Liver (tissue), 9 donors: ENCODE data around the gene IFI35. TPM values are rescaled to one million over a fixed set of nuclear protein-coding genes. Genes with fewer than 3 reads are reported as not detected.
A peak's percentile ranks its signal among the peaks of the same experiment; 100 is the strongest.

Experiments
- DNase-seq: peaks from one replicate; pipeline ENCODE4 v3.0.0-alpha.2; 2017; ENCODE audit warnings: low spot score
- H3K27ac ChIP-seq, 2 donors: one replicate each; pipeline ENCODE4 v1.7.0; 2013; ENCODE audit warnings: inconsistent platforms in 2 of 2, low read length in 2 of 2, control low read depth in 1 of 2, low read depth in 1 of 2, mild to moderate bottlenecking in 1 of 2
- H3K27me3 ChIP-seq, 4 donors: one replicate each; pipeline versions ENCODE4 v1.6.1 to v1.7.0; 2013; ENCODE audit warnings: low read length in 3 of 4, inconsistent platforms in 1 of 4, mild to moderate bottlenecking in 1 of 4, moderate library complexity in 1 of 4; ENCODE audit not compliant: control insufficient read depth in 4 of 4, insufficient read depth in 4 of 4
- H3K36me3 ChIP-seq, 4 donors: one replicate each; pipeline versions ENCODE4 v1.6.1 to v1.7.0; 2013; ENCODE audit warnings: low read length in 3 of 4, mild to moderate bottlenecking in 3 of 4, low read depth in 1 of 4, moderate library complexity in 1 of 4; ENCODE audit not compliant: control insufficient read depth in 4 of 4, insufficient read depth in 3 of 4
- H3K4me1 ChIP-seq, 4 donors: one replicate each; pipeline versions ENCODE4 v1.6.1 to v1.7.0; 2013; ENCODE audit warnings: low read length in 3 of 4, mild to moderate bottlenecking in 3 of 4, moderate library complexity in 1 of 4; ENCODE audit not compliant: control insufficient read depth in 4 of 4, insufficient read depth in 4 of 4
- H3K4me3 ChIP-seq, 3 donors: one replicate each; pipeline versions ENCODE4 v1.6.1 to v1.7.0; 2013; ENCODE audit warnings: low read length in 3 of 3, control low read depth in 1 of 3, low read depth in 1 of 3, mild to moderate bottlenecking in 1 of 3
- H3K9ac ChIP-seq, 2 donors: one replicate each; pipeline ENCODE4 v1.7.0; 2013; ENCODE audit warnings: low read length in 2 of 2, mild to moderate bottlenecking in 2 of 2, moderate library complexity in 2 of 2, control low read depth in 1 of 2, low read depth in 1 of 2
- H3K9me3 ChIP-seq, 4 donors: one replicate each; pipeline versions ENCODE4 v1.6.1 to v1.7.0; 2013; ENCODE audit warnings: low read length in 3 of 4; ENCODE audit not compliant: control insufficient read depth in 4 of 4
- EGR1 ChIP-seq, 2 donors: IDR thresholded peaks; 2 replicates each; pipeline ENCODE4 v1.6.1; 2016 to 2018; ENCODE audit warnings: antibody characterized with exemption in 2 of 2, low read depth in 2 of 2
- FOXA1 ChIP-seq: IDR thresholded peaks from 2 replicates; pipeline ENCODE4 v1.6.1; 2016; ENCODE audit warnings: antibody characterized with exemption
- FOXA2 ChIP-seq: IDR thresholded peaks from 2 replicates; pipeline ENCODE4 v1.6.1; 2016; ENCODE audit warnings: antibody characterized with exemption
- GABPA ChIP-seq, 2 donors: IDR thresholded peaks in 1 of 2; conservative IDR thresholded peaks in 1 of 2; 2 replicates each; pipeline ENCODE4 v1.6.1; 2016; ENCODE audit warnings: antibody characterized with exemption in 2 of 2, mild to moderate bottlenecking in 1 of 2, moderate library complexity in 1 of 2
- HNF4G ChIP-seq: IDR thresholded peaks from 2 replicates; pipeline ENCODE4 v1.6.1; 2016; ENCODE audit warnings: antibody characterized with exemption
- JUND ChIP-seq, 2 donors: IDR thresholded peaks; 2 replicates each; pipeline ENCODE4 v1.6.1; 2016; ENCODE audit warnings: antibody characterized with exemption in 2 of 2
- NR2F2 ChIP-seq: IDR thresholded peaks from 2 replicates; pipeline ENCODE4 v1.6.1; 2016; ENCODE audit warnings: antibody characterized with exemption
- RAD21 ChIP-seq, 2 donors: IDR thresholded peaks; 2 replicates each; pipeline ENCODE4 v1.6.1; 2016; ENCODE audit warnings: antibody characterized with exemption in 2 of 2, mild to moderate bottlenecking in 2 of 2
- REST ChIP-seq: IDR thresholded peaks from 2 replicates; pipeline ENCODE4 v1.6.1; 2016; ENCODE audit warnings: antibody characterized with exemption, mild to moderate bottlenecking
- RXRA ChIP-seq, 2 donors: IDR thresholded peaks; 2 replicates each; pipeline ENCODE4 v1.6.1; 2017 to 2018; ENCODE audit warnings: antibody characterized with exemption in 2 of 2, mild to moderate bottlenecking in 1 of 2
- SP1 ChIP-seq: IDR thresholded peaks from 2 replicates; pipeline ENCODE4 v1.6.1; 2018; ENCODE audit warnings: antibody characterized with exemption, mild to moderate bottlenecking
- TAF1 ChIP-seq: conservative IDR thresholded peaks from 2 replicates; pipeline ENCODE4 v1.6.1; 2016; ENCODE audit warnings: antibody characterized with exemption, mild to moderate bottlenecking
- YY1 ChIP-seq: IDR thresholded peaks from 2 replicates; pipeline ENCODE4 v1.6.1; 2016; ENCODE audit warnings: antibody characterized with exemption, mild to moderate bottlenecking
- WGBS: extraction: QIAGEN DNeasy Blood & Tissue Kit; methylation state at CpG from one replicate; pipeline ENCODE4 v1.1.7; 2013; 5-methylcytosine and 5-hydroxymethylcytosine counted together
- polyA plus RNA-seq, 2 donors: library from polyadenylated mRNA; stranded (reverse) in 1 of 2; unstranded in 1 of 2; fragments of 200-250 nt in 1 of 2; fragments of >200 nt in 1 of 2; fragmentation: Nextera tagmentation in 1 of 2; extraction: Ambion mirVana in 1 of 2; gene quantifications; one replicate each; pipeline versions ENCODE4 v1.2.1 to v1.2.3, GENCODE V29; 2013 to 2015
- total RNA-seq, 2 donors: library from RNA; depleted of rRNA; stranded (reverse); fragments of >200 nt; gene quantifications; one replicate each; pipeline ENCODE4 v1.2.3, GENCODE V29; 2014
- TF ChIP-seq, protein P1 (sequence below): IDR thresholded peaks from 2 replicates; pipeline ENCODE4 v1.6.1; 2016; ENCODE audit warnings: antibody characterized with exemption
- TF ChIP-seq, protein P2 (sequence below): fragments of 150-350 bp; IDR thresholded peaks from 2 replicates; pipeline ENCODE4 v1.5.1; 2017; ENCODE audit warnings: improper control_type of control experiment, low read depth, low read length; ENCODE audit not compliant: missing input control
- TF ChIP-seq, protein P3 (sequence below): IDR thresholded peaks from 2 replicates; pipeline ENCODE4 v1.6.1; 2016; ENCODE audit warnings: antibody characterized with exemption
- donor health status: healthy.
- donor health status: healthy.
- donor health status: healthy.
- donor health status: healthy.
- donor health status: healthy.

IFI35 gene
- total and polyA plus RNA-seq, 4 donors: 11.9 to 34.6 (median 22.0) TPM

GRCh38 chr17:43011728-43012472 is 5.3 kb downstream of the IFI35 start:
- DNase-seq: no peak
- TF ChIP-seq EGR1 (IDR thresholded peaks at IDR 0.05; ENCODE audit: low read depth in 2 of 2) (no peak), NR2F2 (peak; percentile 52)
- Histone ChIP-seq H3K9ac (no peak overlapping the region), H3K36me3 (peaks cover 1 to 28% (median 10%) of the 10 kb centered on the region in 4 donors), H3K4me3 (no peak overlapping the region), H3K4me1 (peaks cover 0 to 12% (median 10%) of the 10 kb centered on the region in 4 donors), H3K9me3 (no peaks in the 10 kb centered on the region), H3K27ac (no peak overlapping the region), H3K27me3 (no peaks in the 10 kb centered on the region)
- WGBS: 87% methylated on average over 15 of the region's 15 CpGs

GRCh38 chr17:43013296-43013695 is 6.7 kb downstream of the IFI35 start:
- Histone ChIP-seq H3K4me3 (no peak overlapping the region), H3K9ac (no peak overlapping the region), H3K27ac (no peak overlapping the region), H3K27me3 (no peaks in the 10 kb centered on the region), H3K4me1 (peaks cover 0 to 11% (median 9%) of the 10 kb centered on the region in 4 donors), H3K9me3 (no peaks in the 10 kb centered on the region), H3K36me3 (peaks cover 1 to 28% (median 10%) of the 10 kb centered on the region in 4 donors)
- 93% methylated on average over 8 of the region's 8 CpGs for whole genome bisulfite sequencing
- DNase-seq: no peak
- TF ChIP-seq RAD21 (IDR thresholded peaks at IDR 0.05): no peak
- no peak for TF ChIP-seq REST
- TF ChIP-seq, protein P1, sequence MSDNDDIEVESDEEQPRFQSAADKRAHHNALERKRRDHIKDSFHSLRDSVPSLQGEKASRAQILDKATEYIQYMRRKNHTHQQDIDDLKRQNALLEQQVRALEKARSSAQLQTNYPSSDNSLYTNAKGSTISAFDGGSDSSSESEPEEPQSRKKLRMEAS: no peak
- no peak for TF ChIP-seq FOXA2
- no peak for TF ChIP-seq GABPA (IDR thresholded peaks at IDR 0.05 in 1 of 2, conservative IDR thresholded peaks at IDR 0.05 in 1 of 2)
- no peak for TF ChIP-seq YY1
- TF ChIP-seq FOXA1: no peak
- no peak for TF ChIP-seq SP1
- TF ChIP-seq, protein P2, sequence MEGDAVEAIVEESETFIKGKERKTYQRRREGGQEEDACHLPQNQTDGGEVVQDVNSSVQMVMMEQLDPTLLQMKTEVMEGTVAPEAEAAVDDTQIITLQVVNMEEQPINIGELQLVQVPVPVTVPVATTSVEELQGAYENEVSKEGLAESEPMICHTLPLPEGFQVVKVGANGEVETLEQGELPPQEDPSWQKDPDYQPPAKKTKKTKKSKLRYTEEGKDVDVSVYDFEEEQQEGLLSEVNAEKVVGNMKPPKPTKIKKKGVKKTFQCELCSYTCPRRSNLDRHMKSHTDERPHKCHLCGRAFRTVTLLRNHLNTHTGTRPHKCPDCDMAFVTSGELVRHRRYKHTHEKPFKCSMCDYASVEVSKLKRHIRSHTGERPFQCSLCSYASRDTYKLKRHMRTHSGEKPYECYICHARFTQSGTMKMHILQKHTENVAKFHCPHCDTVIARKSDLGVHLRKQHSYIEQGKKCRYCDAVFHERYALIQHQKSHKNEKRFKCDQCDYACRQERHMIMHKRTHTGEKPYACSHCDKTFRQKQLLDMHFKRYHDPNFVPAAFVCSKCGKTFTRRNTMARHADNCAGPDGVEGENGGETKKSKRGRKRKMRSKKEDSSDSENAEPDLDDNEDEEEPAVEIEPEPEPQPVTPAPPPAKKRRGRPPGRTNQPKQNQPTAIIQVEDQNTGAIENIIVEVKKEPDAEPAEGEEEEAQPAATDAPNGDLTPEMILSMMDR: no peak
- TF ChIP-seq RXRA (IDR thresholded peaks at IDR 0.05): no peak
- TF ChIP-seq TAF1: no peak
- no peak for TF ChIP-seq HNF4G
- TF ChIP-seq, protein P3, sequence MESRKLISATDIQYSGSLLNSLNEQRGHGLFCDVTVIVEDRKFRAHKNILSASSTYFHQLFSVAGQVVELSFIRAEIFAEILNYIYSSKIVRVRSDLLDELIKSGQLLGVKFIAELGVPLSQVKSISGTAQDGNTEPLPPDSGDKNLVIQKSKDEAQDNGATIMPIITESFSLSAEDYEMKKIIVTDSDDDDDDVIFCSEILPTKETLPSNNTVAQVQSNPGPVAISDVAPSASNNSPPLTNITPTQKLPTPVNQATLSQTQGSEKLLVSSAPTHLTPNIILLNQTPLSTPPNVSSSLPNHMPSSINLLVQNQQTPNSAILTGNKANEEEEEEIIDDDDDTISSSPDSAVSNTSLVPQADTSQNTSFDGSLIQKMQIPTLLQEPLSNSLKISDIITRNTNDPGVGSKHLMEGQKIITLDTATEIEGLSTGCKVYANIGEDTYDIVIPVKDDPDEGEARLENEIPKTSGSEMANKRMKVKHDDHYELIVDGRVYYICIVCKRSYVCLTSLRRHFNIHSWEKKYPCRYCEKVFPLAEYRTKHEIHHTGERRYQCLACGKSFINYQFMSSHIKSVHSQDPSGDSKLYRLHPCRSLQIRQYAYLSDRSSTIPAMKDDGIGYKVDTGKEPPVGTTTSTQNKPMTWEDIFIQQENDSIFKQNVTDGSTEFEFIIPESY: no peak
- no peak for TF ChIP-seq NR2F2
- TF ChIP-seq JUND (IDR thresholded peaks at IDR 0.05): no peak
- no peak for TF ChIP-seq EGR1 (IDR thresholded peaks at IDR 0.05; ENCODE audit: low read depth in 2 of 2)
